Thyroid gland (tissue), 4 donors: ENCODE results near the gene LRRC74B. TPM values are rescaled to one million over a fixed set of nuclear protein-coding genes. Genes with fewer than 3 reads are reported as not detected.

ENCODE experiments used
- DNase-seq, 2 donors: peaks; one replicate each; pipeline ENCODE4 v3.0.0-alpha.2; 2019
- H3K27ac ChIP-seq, 3 donors: fragments of 200-600 bp; sonication (generic); 1 replicate in 2 of 3; 2 replicates in 1 of 3; pipeline ENCODE4 v1.5.1; 2016 to 2019; ENCODE audit warnings: mild to moderate bottlenecking in 1 of 3, moderate library complexity in 1 of 3
- H3K27me3 ChIP-seq: fragments of 200-600 bp; sonication (generic); one replicate; pipeline ENCODE4 v1.5.1; 2019
- H3K36me3 ChIP-seq, 2 donors: fragments of 200-600 bp; sonication (generic); one replicate each; pipeline ENCODE4 v1.5.1; 2016 to 2019
- H3K4me1 ChIP-seq, 2 donors: fragments of 200-600 bp; sonication (generic); one replicate each; pipeline ENCODE4 v1.5.1; 2017 to 2019
- H3K4me3 ChIP-seq, 3 donors: fragments of 200-600 bp; sonication (generic); replicated peaks in 1 of 3; 1 replicate in 2 of 3; 2 replicates in 1 of 3; pipeline ENCODE4 v1.5.1; 2016; ENCODE audit warnings: mild to moderate bottlenecking in 1 of 3
- H3K9me3 ChIP-seq: fragments of 200-600 bp; sonication (generic); one replicate; pipeline ENCODE4 v1.5.1; 2017
- CTCF ChIP-seq, 6 experiments: fragments of 200-600 bp in 3 of 6; fragments of 450-650 bp in 3 of 6; sonication (generic) in 3 of 6; IDR thresholded peaks; one replicate each; pipeline ENCODE4 v1.5.1; 2016 to 2019; ENCODE audit warnings: antibody characterized with exemption in 6 of 6, mild to moderate bottlenecking in 2 of 6, inconsistent platforms in 1 of 6, moderate library complexity in 1 of 6
- POLR2A ChIP-seq, 2 donors: fragments of 450-650 bp; IDR thresholded peaks; one replicate each; pipeline ENCODE4 v1.6.1; 2017; ENCODE audit warnings: antibody characterized with exemption in 2 of 2, mild to moderate bottlenecking in 2 of 2, moderate library complexity in 1 of 2
- WGBS, 2 donors: methylation state at CpG; one replicate each; pipeline ENCODE4 v1.1.5; 2017; 5-methylcytosine and 5-hydroxymethylcytosine counted together
- intact Hi-C: fragments of 100-400 bp; cut with DNase I; formaldehyde crosslinking; loops from one replicate; pipeline ENCODE4 v1.15.1; 2023
- total RNA-seq, 4 donors: library from RNA; depleted of rRNA; stranded (reverse); fragments of >200 nt; gene quantifications; one replicate each; pipeline ENCODE4 v1.2.3, GENCODE V29; 2016

The LRRC74B gene
- total RNA-seq, 4 donors from 2014 or later, result not detected

- H3K27ac ChIP-seq, result no peak overlapping the region
- H3K4me1 ChIP-seq, result peaks cover 4 to 16% of the 10 kb centered on the region in 2 donors
- WGBS, 2 donors, result 91 to 94% methylated on average over 30 to 40 of the region's 40 CpGs
- H3K9me3 ChIP-seq, result no peaks in the 10 kb centered on the region
- intact Hi-C loops, result no loop called here
- DNase-seq, result no peak
- no peaks in the 10 kb centered on the region for H3K27me3 ChIP-seq
- TF ChIP-seq CTCF (IDR thresholded peaks at IDR 0.05), result no peak
- TF ChIP-seq POLR2A (IDR thresholded peaks at IDR 0.05), result no peak
- no peak overlapping the region for H3K4me3 ChIP-seq
- H3K36me3 ChIP-seq, result no peaks in the 10 kb centered on the region
Measured at GRCh38 chr22:21030621-21031544, 14.9 kb upstream of the LRRC74B start.

GRCh38 chr22:21031545-21032036 lies 14.2 kb upstream of the LRRC74B start:
- H3K9me3 ChIP-seq, result no peaks in the 10 kb centered on the region
- H3K4me1 ChIP-seq, result peaks cover 4 to 16% of the 10 kb centered on the region in 2 donors
- no peaks in the 10 kb centered on the region for H3K27me3 ChIP-seq
- no peak overlapping the region for H3K4me3 ChIP-seq
- no peak for DNase-seq
- TF ChIP-seq POLR2A (IDR thresholded peaks at IDR 0.05) (no peak), CTCF (IDR thresholded peaks at IDR 0.05) (no peak)
- 89 to 91% methylated on average over 13 of the region's 18 CpGs for WGBS, 2 donors
- H3K27ac ChIP-seq, result no peak overlapping the region
- no peaks in the 10 kb centered on the region for H3K36me3 ChIP-seq
- intact Hi-C loops, result no loop called here

- Histone ChIP-seq H3K4me1 (peaks cover 4 to 16% of the 10 kb centered on the region in 2 donors), H3K27ac (no peak within 1 kb of the TSS), H3K9me3 (no peaks in the 10 kb centered on the region), H3K27me3 (no peaks in the 10 kb centered on the region), H3K36me3 (no peaks in the 10 kb centered on the region), H3K4me3 (no peak within 1 kb of the TSS)
- DNase-seq, result no peak
- intact Hi-C loops, result no loop called here
- 9 to 21% methylated on average over 12 to 35 of the region's 59 CpGs for WGBS, 2 donors
- TF ChIP-seq POLR2A (IDR thresholded peaks at IDR 0.05) (no peak), CTCF (IDR thresholded peaks at IDR 0.05) (no peak)
Measured at GRCh38 chr22:21032037-21032867, 13.5 kb upstream of the LRRC74B start, which contains the start of gene SLC7A4. Gene SLC7A4 (minus strand): TSS chr22:21032561. CDS start chr22:21031812, 749 bp downstream.

DNA sequence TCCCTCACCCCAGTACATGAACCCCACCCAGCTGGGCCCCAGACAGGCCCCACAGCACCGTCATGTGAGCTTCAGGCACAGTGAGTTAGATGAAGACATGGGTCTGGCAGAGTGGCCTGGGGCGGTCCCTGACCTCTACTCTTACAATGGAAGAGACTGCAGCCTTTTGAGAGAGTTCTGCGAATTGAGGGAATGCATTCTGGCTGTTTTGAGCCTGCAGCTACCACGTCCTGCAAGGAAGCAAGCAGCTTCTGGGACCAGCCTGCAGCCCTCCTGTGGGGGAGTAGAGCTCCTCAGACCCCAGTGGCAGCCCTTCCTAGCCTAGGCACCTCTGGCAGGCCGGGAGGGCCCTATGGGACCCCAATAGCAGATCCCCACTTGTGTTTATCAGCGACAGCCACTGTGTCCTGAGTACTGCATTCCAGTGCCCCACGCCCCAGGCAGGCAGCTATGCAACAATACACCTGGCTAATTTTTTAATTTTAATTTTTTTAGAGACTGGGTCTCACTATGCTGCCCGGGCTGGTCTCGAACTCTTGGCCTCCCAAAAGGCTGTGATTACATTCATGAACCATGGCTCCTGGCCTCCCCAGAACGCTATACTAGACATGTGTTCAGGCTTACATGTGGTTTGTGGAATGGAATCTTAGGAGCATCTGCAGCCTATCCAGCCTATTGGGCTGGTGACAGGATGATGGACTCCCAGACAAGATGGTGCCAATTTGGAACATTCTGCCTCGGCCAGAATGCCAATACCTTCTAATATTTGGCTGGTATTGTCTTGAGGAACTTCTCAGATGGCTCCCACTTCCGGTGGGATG lies 12.7 kb upstream of the LRRC74B start:
- Histone ChIP-seq H3K4me3 (no peak overlapping the region), H3K4me1 (peaks cover 4 to 11% of the 10 kb centered on the region in 2 donors), H3K27me3 (no peaks in the 10 kb centered on the region), H3K9me3 (no peaks in the 10 kb centered on the region), H3K27ac (no peak overlapping the region), H3K36me3 (no peaks in the 10 kb centered on the region)
- DNase-seq, result no peak
- WGBS, 2 donors, result 84 to 90% methylated on average over 8 to 9 of the region's 12 CpGs
- TF ChIP-seq CTCF (IDR thresholded peaks at IDR 0.05), result no peak
- TF ChIP-seq POLR2A (IDR thresholded peaks at IDR 0.05), result no peak
- intact Hi-C loops, result no loop called here
